B cell (primary cell): ENCODE data around the gene CCDC182.

ENCODE experiments used
- CTCF ChIP-seq: fragments of 200-600 bp; IDR thresholded peaks from one replicate; pipeline ENCODE4 v1.8.0; 2022; ENCODE audit warnings: antibody characterized with exemption, mild to moderate bottlenecking
- EZH2 ChIP-seq: IDR thresholded peaks from 2 replicates; pipeline ENCODE4 v1.6.1; 2012; ENCODE audit warnings: borderline replicate concordance, low read depth, mild to moderate bottlenecking, moderate library complexity, low read length; ENCODE audit not compliant: insufficient read depth, poor library complexity, severe bottlenecking

DNA sequence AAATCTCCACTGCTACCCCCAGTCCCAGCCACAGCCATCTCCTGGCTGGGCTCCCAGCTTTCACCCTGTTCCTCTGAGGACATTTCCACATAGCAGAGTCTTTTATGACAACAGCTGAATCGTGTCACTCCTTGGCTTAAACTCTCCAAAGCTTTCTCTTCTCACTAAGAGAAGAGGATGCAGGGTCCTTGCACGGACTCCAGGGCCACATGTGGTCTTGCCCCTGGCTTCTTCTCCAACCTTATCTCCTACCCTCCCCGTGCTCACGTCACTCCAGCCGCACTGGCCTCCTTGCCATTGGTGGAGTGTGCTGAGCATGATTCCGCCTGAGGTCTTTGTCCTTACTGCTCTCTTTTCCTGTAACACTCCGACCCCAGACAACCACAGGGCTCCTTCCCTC is 39.9 kb upstream of the CCDC182 start:
- TF ChIP-seq CTCF (no peak), EZH2 (no peak)
